ENCODE data around the gene SLC41A3.
"Not testable (repeated sequence)": the region's sequence is repeated elsewhere in the genome, so short reads cannot be mapped to it uniquely, and the experiment has no call there.

SLC41A3 gene

GRCh38 chr3:125958511-125959316 is 125.2 kb downstream of the SLC41A3 start:
- no peak for TF ChIP-seq CTCF (conservative IDR thresholded peaks at IDR 0.05; ENCODE audit: low read length)
- H3K4me3 ChIP-seq (ENCODE audit: low read length): no peak overlapping the region
- no peak for DNase-seq (ENCODE audit: low read depth)

GRCh38 chr3:125957674-125958510 is 126.0 kb downstream of the SLC41A3 start:
- DNase-seq (ENCODE audit: low read depth): no peak
- no peak overlapping the region for H3K4me3 ChIP-seq (ENCODE audit: low read length)
- no peak for TF ChIP-seq CTCF (conservative IDR thresholded peaks at IDR 0.05; ENCODE audit: low read length)

- not testable (repeated sequence) for DNase-seq (ENCODE audit: low read depth); H3K4me3 ChIP-seq (ENCODE audit: low read length)
These were observed 126.9 kb downstream of the SLC41A3 start for GRCh38 chr3:125957020-125957419.
